A673 (cell line): ENCODE data around the gene CHST15.

Experiments used
- EZH2 ChIP-seq: fragments of 200-600 bp; sonication (generic); IDR thresholded peaks from 2 replicates; pipeline ENCODE4 v1.6.1; 2017; ENCODE audit warnings: borderline replicate concordance, low read depth, mild to moderate bottlenecking, mixed read lengths, antibody characterized with exemption, low read length; ENCODE audit not compliant: poor library complexity, severe bottlenecking
- TF ChIP-seq, protein P1 (sequence below): fragments of 300-800, 200-600 bp; sonication (generic); conservative IDR thresholded peaks from 2 replicates; pipeline ENCODE4 v1.5.1; 2017; ENCODE audit warnings: low read depth, mild to moderate bottlenecking, antibody characterized with exemption, low read length, moderate library complexity, mixed read lengths

DNA sequence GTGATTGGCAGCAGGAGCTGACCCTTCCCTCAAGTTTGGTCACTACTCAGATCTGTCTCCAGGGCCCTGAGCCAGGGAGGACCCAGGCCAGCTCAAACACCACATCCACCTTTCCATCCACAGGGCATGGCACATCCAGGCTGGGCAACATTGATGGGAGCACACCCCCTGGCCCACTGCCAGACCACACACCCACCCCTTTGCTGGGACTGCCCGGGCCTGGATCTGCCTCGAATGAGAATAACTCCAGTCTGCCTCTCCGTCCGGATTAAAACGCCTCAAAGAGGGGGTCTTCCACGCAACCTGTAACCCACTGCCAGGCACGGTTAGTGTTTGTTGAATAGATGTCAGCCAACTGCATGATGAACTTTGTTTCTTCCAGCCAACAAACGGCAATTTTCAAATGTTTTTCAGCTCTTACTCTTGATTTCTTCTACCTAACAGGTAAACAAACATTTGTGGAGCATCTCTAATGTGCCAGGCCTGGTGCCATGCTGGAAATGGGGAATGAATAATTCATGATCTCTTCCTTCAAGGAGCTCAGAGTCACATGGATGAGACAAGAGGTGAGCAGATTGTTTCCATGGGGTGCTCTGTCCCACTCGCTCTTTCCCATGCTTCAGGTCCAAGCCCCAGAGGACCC, 41.0 kb upstream of the CHST15 start:
- TF ChIP-seq, protein P1, sequence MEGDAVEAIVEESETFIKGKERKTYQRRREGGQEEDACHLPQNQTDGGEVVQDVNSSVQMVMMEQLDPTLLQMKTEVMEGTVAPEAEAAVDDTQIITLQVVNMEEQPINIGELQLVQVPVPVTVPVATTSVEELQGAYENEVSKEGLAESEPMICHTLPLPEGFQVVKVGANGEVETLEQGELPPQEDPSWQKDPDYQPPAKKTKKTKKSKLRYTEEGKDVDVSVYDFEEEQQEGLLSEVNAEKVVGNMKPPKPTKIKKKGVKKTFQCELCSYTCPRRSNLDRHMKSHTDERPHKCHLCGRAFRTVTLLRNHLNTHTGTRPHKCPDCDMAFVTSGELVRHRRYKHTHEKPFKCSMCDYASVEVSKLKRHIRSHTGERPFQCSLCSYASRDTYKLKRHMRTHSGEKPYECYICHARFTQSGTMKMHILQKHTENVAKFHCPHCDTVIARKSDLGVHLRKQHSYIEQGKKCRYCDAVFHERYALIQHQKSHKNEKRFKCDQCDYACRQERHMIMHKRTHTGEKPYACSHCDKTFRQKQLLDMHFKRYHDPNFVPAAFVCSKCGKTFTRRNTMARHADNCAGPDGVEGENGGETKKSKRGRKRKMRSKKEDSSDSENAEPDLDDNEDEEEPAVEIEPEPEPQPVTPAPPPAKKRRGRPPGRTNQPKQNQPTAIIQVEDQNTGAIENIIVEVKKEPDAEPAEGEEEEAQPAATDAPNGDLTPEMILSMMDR: no peak
- TF ChIP-seq EZH2: no peak
